H9 (cell line): ENCODE results near the gene CXCR5. TPM values are rescaled to one million over a fixed set of nuclear protein-coding genes. Genes with fewer than 3 reads are reported as not detected.

ENCODE experiments used
- DNase-seq: peaks from one replicate; pipeline ENCODE4 v3.0.0-alpha.2; 2017
- H2AFZ ChIP-seq: one replicate; pipeline ENCODE4 v1.6.1; 2013; ENCODE audit warnings: mild to moderate bottlenecking, low read length, control low read depth, moderate library complexity
- H2AK5ac ChIP-seq: 2 replicates; pipeline ENCODE4 v1.6.1; 2013; ENCODE audit warnings: low read length, control low read depth, mixed read lengths; ENCODE audit not compliant: insufficient read length
- H2BK120ac ChIP-seq: one replicate; pipeline ENCODE4 v1.6.1; 2013; ENCODE audit warnings: low read depth, mild to moderate bottlenecking, low read length, control low read depth, inconsistent platforms; ENCODE audit not compliant: poor library complexity, severe bottlenecking
- H2BK12ac ChIP-seq: 2 replicates; pipeline ENCODE4 v1.6.1; 2013; ENCODE audit warnings: low read length, control low read depth, mixed read lengths, low read depth; ENCODE audit not compliant: insufficient read length
- H2BK15ac ChIP-seq: 2 replicates; pipeline ENCODE4 v1.6.1; 2013; ENCODE audit warnings: low read depth, low read length, control low read depth
- H2BK20ac ChIP-seq: one replicate; pipeline ENCODE4 v1.6.1; 2013; ENCODE audit warnings: low read depth, mild to moderate bottlenecking, low read length, control low read depth, inconsistent platforms; ENCODE audit not compliant: poor library complexity, severe bottlenecking
- H2BK5ac ChIP-seq: 2 replicates; pipeline ENCODE4 v1.6.1; 2013; ENCODE audit warnings: low read length, control low read depth, mixed read lengths; ENCODE audit not compliant: insufficient read length
- H3K14ac ChIP-seq: 2 replicates; pipeline ENCODE4 v1.6.1; 2013; ENCODE audit warnings: low read length, control low read depth; ENCODE audit not compliant: insufficient read depth
- H3K18ac ChIP-seq: 2 replicates; pipeline ENCODE4 v1.6.1; 2013; ENCODE audit warnings: low read depth, mild to moderate bottlenecking, mixed read lengths, low read length, control low read depth; ENCODE audit not compliant: insufficient read length
- H3K23ac ChIP-seq: 2 replicates; pipeline ENCODE4 v1.6.1; 2013; ENCODE audit warnings: low read length, control low read depth, mixed read lengths, low read depth; ENCODE audit not compliant: insufficient read length
- H3K23me2 ChIP-seq: 2 replicates; pipeline ENCODE4 v1.6.1; 2013; ENCODE audit warnings: low read depth, mild to moderate bottlenecking, mixed read lengths, low read length, control low read depth; ENCODE audit not compliant: insufficient read length, poor library complexity, severe bottlenecking
- H3K27ac ChIP-seq: 2 replicates; pipeline ENCODE4 v1.5.1; 2013; ENCODE audit warnings: low read length, control low read depth, mixed read lengths, low read depth; ENCODE audit not compliant: insufficient read length
- H3K27me3 ChIP-seq: 2 replicates; pipeline ENCODE4 v1.6.1; 2013; ENCODE audit warnings: low read length, control low read depth, inconsistent platforms; ENCODE audit not compliant: insufficient read depth
- H3K4ac ChIP-seq: 2 replicates; pipeline ENCODE4 v1.6.1; 2013; ENCODE audit warnings: low read depth, mild to moderate bottlenecking, control low read depth, inconsistent platforms, low read length, moderate library complexity
- H3K4me1 ChIP-seq: 2 replicates; pipeline ENCODE4 v1.6.1; 2013; ENCODE audit warnings: low read length, control low read depth, inconsistent platforms; ENCODE audit not compliant: insufficient read depth
- H3K4me2 ChIP-seq: 2 replicates; pipeline ENCODE4 v1.6.1; 2013; ENCODE audit warnings: low read length, control low read depth, mixed read lengths; ENCODE audit not compliant: insufficient read length, insufficient read depth
- H3K56ac ChIP-seq: 2 replicates; pipeline ENCODE4 v1.6.1; 2013; ENCODE audit warnings: low read depth, mild to moderate bottlenecking, mixed read lengths, low read length, control low read depth; ENCODE audit not compliant: insufficient read length
- H3K79me1 ChIP-seq: 2 replicates; pipeline ENCODE4 v1.6.1; 2013; ENCODE audit warnings: low read depth, mild to moderate bottlenecking, moderate library complexity, low read length, control low read depth, inconsistent platforms; ENCODE audit not compliant: insufficient read depth, poor library complexity, severe bottlenecking
- H3K79me2 ChIP-seq: 2 replicates; pipeline ENCODE4 v1.6.1; 2013; ENCODE audit warnings: low read length, control low read depth, inconsistent platforms; ENCODE audit not compliant: insufficient read depth
- H3K9ac ChIP-seq: 2 replicates; pipeline ENCODE4 v1.6.1; 2013; ENCODE audit warnings: low read length, control low read depth, mixed read lengths; ENCODE audit not compliant: insufficient read length; ENCODE audit errors: extremely low read depth
- H3K9me3 ChIP-seq: one replicate; pipeline ENCODE4 v1.6.1; 2013; ENCODE audit warnings: low read depth, low read length, inconsistent platforms; ENCODE audit not compliant: control insufficient read depth
- H3T11ph ChIP-seq: one replicate; pipeline ENCODE4 v1.6.1; 2013; ENCODE audit warnings: mild to moderate bottlenecking, low read length, control low read depth, inconsistent platforms
- H4K20me1 ChIP-seq: one replicate; pipeline ENCODE4 v1.6.1; 2013; ENCODE audit not compliant: control insufficient read depth, insufficient read length, insufficient read depth
- H4K5ac ChIP-seq: 2 replicates; pipeline ENCODE4 v1.6.1; 2013; ENCODE audit warnings: low read depth, mild to moderate bottlenecking, mixed read lengths, low read length, control low read depth; ENCODE audit not compliant: insufficient read length
- H4K8ac ChIP-seq: replicated peaks from 2 replicates; pipeline ENCODE4 v1.6.1; 2013; ENCODE audit warnings: low read length, control low read depth, mixed read lengths, low read depth; ENCODE audit not compliant: insufficient read length
- H4K91ac ChIP-seq: 2 replicates; pipeline ENCODE4 v1.6.1; 2013; ENCODE audit warnings: low read depth, mild to moderate bottlenecking, moderate library complexity, mixed read lengths, low read length, control low read depth; ENCODE audit not compliant: insufficient read length
- H3K27ac Mint-ChIP-seq, 3 experiments: 2 replicates in 2 of 3; 3 replicates in 1 of 3; pipeline ENCODE4 v1.8.0; 2020 to 2021; ENCODE audit warnings: mixed read lengths in 3 of 3, mild to moderate bottlenecking in 1 of 3, moderate library complexity in 1 of 3
- H3K27me3 Mint-ChIP-seq: 2 replicates; pipeline ENCODE4 v1.8.0; 2021; ENCODE audit warnings: low read depth, mild to moderate bottlenecking, moderate library complexity, mixed read lengths
- H3K36me3 Mint-ChIP-seq, 3 experiments: 2 replicates in 2 of 3; 3 replicates in 1 of 3; pipeline ENCODE4 v1.8.0; 2020 to 2021; ENCODE audit warnings: low read depth in 3 of 3, mixed read lengths in 3 of 3; ENCODE audit not compliant: insufficient read depth in 1 of 3
- H3K4me1 Mint-ChIP-seq, 2 experiments: 2 replicates each; pipeline ENCODE4 v1.8.0; 2020; ENCODE audit warnings: mixed read lengths in 2 of 2
- H3K4me3 Mint-ChIP-seq, 2 experiments: 2 replicates in 1 of 2; 3 replicates in 1 of 2; pipeline ENCODE4 v1.8.0; 2020 to 2021; ENCODE audit warnings: mild to moderate bottlenecking in 2 of 2, mixed read lengths in 2 of 2, moderate library complexity in 1 of 2
- H3K9me3 Mint-ChIP-seq, 2 experiments: 2 replicates in 1 of 2; 3 replicates in 1 of 2; pipeline ENCODE4 v1.8.0; 2020; ENCODE audit warnings: mild to moderate bottlenecking in 2 of 2, mixed read lengths in 2 of 2, moderate library complexity in 1 of 2
- CTCF ChIP-seq: fragments of 200-600 bp; sonication (generic); conservative IDR thresholded peaks from 3 replicates; pipeline ENCODE4 v1.8.0; 2021; ENCODE audit warnings: antibody characterized with exemption, mild to moderate bottlenecking
- WGBS: extraction: QIAGEN DNeasy Blood & Tissue Kit; methylation state at CpG from one replicate; pipeline ENCODE4 v1.1.7; 2013; ENCODE audit warnings: missing lambda C conversion rate, low lambda C conversion rate, mixed read lengths; ENCODE audit not compliant: insufficient read length; ENCODE audit errors: extremely low coverage; 5-methylcytosine and 5-hydroxymethylcytosine counted together
- total RNA-seq: library from RNA; stranded (reverse); gene quantifications from 2 replicates; pipeline ENCODE4 v1.2.1, GENCODE V29; 2021

The CXCR5 gene
- total RNA-seq, 1 experiment from 2014 or later, result 0.07 TPM

GRCh38 chr11:118834427-118835028 is 49.2 kb upstream of the CXCR5 start:
- H2BK15ac ChIP-seq, result no peak overlapping the region
- no peaks in the 10 kb centered on the region for H3K23me2 ChIP-seq
- no peaks in the 10 kb centered on the region for H3K79me2 ChIP-seq
- H3K14ac ChIP-seq, result no peak overlapping the region
- no peak overlapping the region for H2BK120ac ChIP-seq
- no peak overlapping the region for H2AFZ ChIP-seq
- H4K8ac ChIP-seq, result no peak overlapping the region
- H2BK12ac ChIP-seq, result no peak overlapping the region
- H4K91ac ChIP-seq, result no peak overlapping the region
- no peak overlapping the region for H3K27ac ChIP-seq
- WGBS, result no CpG with 5 or more reads among the region's 6 CpGs
- H2BK5ac ChIP-seq, result no peak overlapping the region
- Mint-ChIP-seq H3K4me3 (no peak overlapping the region), H3K36me3 (no peaks in the 10 kb centered on the region), H3K9me3 (no peaks in the 10 kb centered on the region), H3K27me3 (peaks cover 2% of the 10 kb centered on the region; the same call in 1 of the 2 replicates), H3K4me1 (peaks cover 4 to 5% of the 10 kb centered on the region in 2 experiments; a peak in 2 of 4 replicates), H3K27ac (no peak overlapping the region)
- no peaks in the 10 kb centered on the region for H4K20me1 ChIP-seq
- H3K4ac ChIP-seq, result no peak overlapping the region
- no peak overlapping the region for H3K56ac ChIP-seq
- H4K5ac ChIP-seq, result no peak overlapping the region
- no peak overlapping the region for H3T11ph ChIP-seq
- no peak overlapping the region for H3K23ac ChIP-seq
- no peak overlapping the region for H2AK5ac ChIP-seq
- no peak for DNase-seq
- no peaks in the 10 kb centered on the region for H3K79me1 ChIP-seq
- no peak overlapping the region for H3K18ac ChIP-seq
- H3K4me2 ChIP-seq, result no peak overlapping the region
- no peak overlapping the region for H3K9ac ChIP-seq
- H3K9me3 ChIP-seq, result no peaks in the 10 kb centered on the region
- no peak for TF ChIP-seq CTCF
- H3K4me1 ChIP-seq, result no peaks in the 10 kb centered on the region
- H3K27me3 ChIP-seq, result no peaks in the 10 kb centered on the region
- H2BK20ac ChIP-seq, result no peak overlapping the region
